Vagina (tissue), 2 donors: ENCODE data around the gene CHN1.

ENCODE experiments used
- POLR2AphosphoS5 ChIP-seq, 2 donors: sonication (generic); formaldehyde crosslinking; IDR thresholded peaks; one replicate each; pipeline ENCODE4 v1.9.0; 2017; ENCODE audit warnings: antibody characterized with exemption in 2 of 2, mild to moderate bottlenecking in 2 of 2, low read depth in 1 of 2; ENCODE audit not compliant: insufficient read depth in 1 of 2
- TF ChIP-seq, protein P1 (sequence below), 3 experiments: fragments of 450-650 bp in 2 of 3; fragments of 200-600 bp in 1 of 3; sonication (generic) in 1 of 3; IDR thresholded peaks; one replicate each; pipeline ENCODE4 v1.5.1; 2017 to 2019; ENCODE audit warnings: antibody characterized with exemption in 3 of 3, mild to moderate bottlenecking in 2 of 3, moderate library complexity in 2 of 3

DNA sequence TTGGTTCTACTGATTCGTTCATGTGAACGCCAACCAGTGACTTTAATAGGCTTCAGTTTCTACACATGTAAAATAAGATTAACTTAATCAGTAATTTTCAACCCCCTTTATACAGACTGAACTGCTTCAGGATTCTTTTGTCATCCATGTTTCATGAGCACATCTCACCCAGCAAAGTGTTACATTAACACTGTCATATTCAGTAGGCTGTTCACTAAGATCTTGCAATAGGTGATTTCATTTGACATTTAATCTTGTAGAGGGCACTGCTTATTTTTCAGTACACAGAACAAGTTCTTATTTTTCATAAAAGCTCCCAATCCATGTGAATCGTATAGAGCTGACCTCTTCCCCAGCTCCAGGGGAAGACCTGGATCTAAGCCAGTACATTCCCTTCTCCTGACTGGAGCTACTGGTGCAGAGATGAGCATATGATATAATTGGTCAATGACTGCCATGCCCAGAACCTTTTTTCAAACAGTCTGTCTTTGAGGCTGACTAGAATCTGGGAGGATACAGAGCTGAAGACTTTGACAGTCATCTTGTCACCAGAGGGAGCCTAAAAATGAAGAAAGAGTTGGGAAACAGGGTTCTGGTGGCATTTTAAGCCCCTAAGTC, 168.7 kb downstream of the CHN1 start:
- TF ChIP-seq, protein P1, sequence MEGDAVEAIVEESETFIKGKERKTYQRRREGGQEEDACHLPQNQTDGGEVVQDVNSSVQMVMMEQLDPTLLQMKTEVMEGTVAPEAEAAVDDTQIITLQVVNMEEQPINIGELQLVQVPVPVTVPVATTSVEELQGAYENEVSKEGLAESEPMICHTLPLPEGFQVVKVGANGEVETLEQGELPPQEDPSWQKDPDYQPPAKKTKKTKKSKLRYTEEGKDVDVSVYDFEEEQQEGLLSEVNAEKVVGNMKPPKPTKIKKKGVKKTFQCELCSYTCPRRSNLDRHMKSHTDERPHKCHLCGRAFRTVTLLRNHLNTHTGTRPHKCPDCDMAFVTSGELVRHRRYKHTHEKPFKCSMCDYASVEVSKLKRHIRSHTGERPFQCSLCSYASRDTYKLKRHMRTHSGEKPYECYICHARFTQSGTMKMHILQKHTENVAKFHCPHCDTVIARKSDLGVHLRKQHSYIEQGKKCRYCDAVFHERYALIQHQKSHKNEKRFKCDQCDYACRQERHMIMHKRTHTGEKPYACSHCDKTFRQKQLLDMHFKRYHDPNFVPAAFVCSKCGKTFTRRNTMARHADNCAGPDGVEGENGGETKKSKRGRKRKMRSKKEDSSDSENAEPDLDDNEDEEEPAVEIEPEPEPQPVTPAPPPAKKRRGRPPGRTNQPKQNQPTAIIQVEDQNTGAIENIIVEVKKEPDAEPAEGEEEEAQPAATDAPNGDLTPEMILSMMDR (IDR thresholded peaks at IDR 0.05): no peak
- TF ChIP-seq POLR2AphosphoS5 (IDR thresholded peaks at IDR 0.05; ENCODE audit: insufficient read depth in 1 of 2, low read depth in 1 of 2): no peak
